Measurements from ENCODE around the gene CCDC27. TPM values are rescaled to one million over a fixed set of nuclear protein-coding genes. Genes with fewer than 3 reads are reported as not detected.

CCDC27 gene
- total RNA-seq, 1 experiment from 2014 or later = not detected

GRCh38 chr1:3745071-3745470 is 7.2 kb upstream of the CCDC27 start:
- BruUV-seq (replicated peaks) = no TSS peak

More at GRCh38 chr1:3745071-3745470, 7.2 kb upstream of the CCDC27 start:
- H3K4me3 ChIP-seq (replicated peaks in 1 of 2; ENCODE audit: low read depth in 1 of 2, low read length in 2 of 2) = no peak overlapping the region
- H3K4me2 ChIP-seq (ENCODE audit: low read length) = no peak overlapping the region
- H3K9ac ChIP-seq (ENCODE audit: low read length) = no peak overlapping the region
- H2AFZ ChIP-seq (ENCODE audit: low read depth, low read length, poor library complexity, severe bottlenecking) = no peak overlapping the region
- H4K20me1 ChIP-seq (ENCODE audit: insufficient read depth) = no peaks in the 10 kb centered on the region
- no peaks in the 10 kb centered on the region for H3K79me2 ChIP-seq (ENCODE audit: insufficient read depth, low read length)
- no peak for ATAC-seq
- H3K9me3 ChIP-seq (ENCODE audit: control insufficient read depth in 1 of 2, insufficient read depth in 1 of 2, low read depth in 1 of 2, low read length in 2 of 2) = no peaks in the 10 kb centered on the region
- ChIA-PET RAD21 (ENCODE audit: low non-redundant PET in 1 of 2, low total read pairs in 2 of 2, uncharacterized antibody in 2 of 2, unreplicated experiment in 2 of 2) (no interaction called here), CTCF (interaction anchor here (1.6 kb wide), 1 partner anchor 292 kb away, joined by 4 read pairs; no protein-coding TSS in a partner anchor), POLR2A (no interaction called here)
- H3K27me3 ChIP-seq (ENCODE audit: insufficient read depth, low read length) = no peaks in the 10 kb centered on the region
- H3K36me3 ChIP-seq (ENCODE audit: control insufficient read depth in 1 of 2, insufficient read depth in 2 of 2, low read length in 2 of 2) = no peaks in the 10 kb centered on the region
- DNase-seq (ENCODE audit: low read depth, low spot score) = no peak
- no peak overlapping the region for H3K27ac ChIP-seq (ENCODE audit: low read depth, low read length)
- no peaks in the 10 kb centered on the region for H3K9me2 ChIP-seq (ENCODE audit: insufficient read depth)
- intact Hi-C loops (cut with micrococcal nuclease) = no loop called here
- no peak for TF ChIP-seq JUND (IDR thresholded peaks at IDR 0.05)
- TF ChIP-seq CTCF (IDR thresholded peaks at IDR 0.05 in 2 of 3, conservative IDR thresholded peaks at IDR 0.05 in 1 of 3; ENCODE audit: borderline replicate concordance in 1 of 3, insufficient read depth in 1 of 3, low read depth in 2 of 3, low read length in 2 of 3) = no peak
- TF ChIP-seq FOSL1 (IDR thresholded peaks at IDR 0.05; ENCODE audit: low read depth) = no peak
- no peak for TF ChIP-seq CBX3 (IDR thresholded peaks at IDR 0.05; ENCODE audit: low read depth)
- no peak for TF ChIP-seq CEBPB (IDR thresholded peaks at IDR 0.05; ENCODE audit: low read depth)
- TF ChIP-seq REST (IDR thresholded peaks at IDR 0.05; ENCODE audit: low read depth) = no peak
- TF ChIP-seq ATF3 (IDR thresholded peaks at IDR 0.05) = no peak
- TF ChIP-seq RAD21 (IDR thresholded peaks at IDR 0.05; ENCODE audit: low read depth) = no peak
- TF ChIP-seq POLR2AphosphoS5 (IDR thresholded peaks at IDR 0.05; ENCODE audit: low read depth, low read length) = no peak
- TF ChIP-seq, protein P1, sequence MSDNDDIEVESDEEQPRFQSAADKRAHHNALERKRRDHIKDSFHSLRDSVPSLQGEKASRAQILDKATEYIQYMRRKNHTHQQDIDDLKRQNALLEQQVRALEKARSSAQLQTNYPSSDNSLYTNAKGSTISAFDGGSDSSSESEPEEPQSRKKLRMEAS (IDR thresholded peaks at IDR 0.05) = no peak
- no peaks in the 10 kb centered on the region for H3K4me1 ChIP-seq (ENCODE audit: control insufficient read depth in 1 of 2, insufficient read depth in 2 of 2, low read length in 2 of 2)

All from HCT116 (cell line).